H9 (cell line): ENCODE results near the gene MRGPRG. TPM values are rescaled to one million over a fixed set of nuclear protein-coding genes. Genes with fewer than 3 reads are reported as not detected.

Experiments used
- DNase-seq: peaks from one replicate; pipeline ENCODE4 v3.0.0-alpha.2; 2017
- H2AFZ ChIP-seq: one replicate; pipeline ENCODE4 v1.6.1; 2013; ENCODE audit warnings: mild to moderate bottlenecking, low read length, control low read depth, moderate library complexity
- H2AK5ac ChIP-seq: 2 replicates; pipeline ENCODE4 v1.6.1; 2013; ENCODE audit warnings: low read length, control low read depth, mixed read lengths; ENCODE audit not compliant: insufficient read length
- H2BK120ac ChIP-seq: one replicate; pipeline ENCODE4 v1.6.1; 2013; ENCODE audit warnings: low read depth, mild to moderate bottlenecking, low read length, control low read depth, inconsistent platforms; ENCODE audit not compliant: poor library complexity, severe bottlenecking
- H2BK12ac ChIP-seq: 2 replicates; pipeline ENCODE4 v1.6.1; 2013; ENCODE audit warnings: low read length, control low read depth, mixed read lengths, low read depth; ENCODE audit not compliant: insufficient read length
- H2BK15ac ChIP-seq: 2 replicates; pipeline ENCODE4 v1.6.1; 2013; ENCODE audit warnings: low read depth, low read length, control low read depth
- H2BK20ac ChIP-seq: one replicate; pipeline ENCODE4 v1.6.1; 2013; ENCODE audit warnings: low read depth, mild to moderate bottlenecking, low read length, control low read depth, inconsistent platforms; ENCODE audit not compliant: poor library complexity, severe bottlenecking
- H2BK5ac ChIP-seq: 2 replicates; pipeline ENCODE4 v1.6.1; 2013; ENCODE audit warnings: low read length, control low read depth, mixed read lengths; ENCODE audit not compliant: insufficient read length
- H3K14ac ChIP-seq: 2 replicates; pipeline ENCODE4 v1.6.1; 2013; ENCODE audit warnings: low read length, control low read depth; ENCODE audit not compliant: insufficient read depth
- H3K18ac ChIP-seq: 2 replicates; pipeline ENCODE4 v1.6.1; 2013; ENCODE audit warnings: low read depth, mild to moderate bottlenecking, mixed read lengths, low read length, control low read depth; ENCODE audit not compliant: insufficient read length
- H3K23ac ChIP-seq: 2 replicates; pipeline ENCODE4 v1.6.1; 2013; ENCODE audit warnings: low read length, control low read depth, mixed read lengths, low read depth; ENCODE audit not compliant: insufficient read length
- H3K23me2 ChIP-seq: 2 replicates; pipeline ENCODE4 v1.6.1; 2013; ENCODE audit warnings: low read depth, mild to moderate bottlenecking, mixed read lengths, low read length, control low read depth; ENCODE audit not compliant: insufficient read length, poor library complexity, severe bottlenecking
- H3K27ac ChIP-seq: 2 replicates; pipeline ENCODE4 v1.5.1; 2013; ENCODE audit warnings: low read length, control low read depth, mixed read lengths, low read depth; ENCODE audit not compliant: insufficient read length
- H3K27me3 ChIP-seq: 2 replicates; pipeline ENCODE4 v1.6.1; 2013; ENCODE audit warnings: low read length, control low read depth, inconsistent platforms; ENCODE audit not compliant: insufficient read depth
- H3K4ac ChIP-seq: 2 replicates; pipeline ENCODE4 v1.6.1; 2013; ENCODE audit warnings: low read depth, mild to moderate bottlenecking, control low read depth, inconsistent platforms, low read length, moderate library complexity
- H3K4me1 ChIP-seq: 2 replicates; pipeline ENCODE4 v1.6.1; 2013; ENCODE audit warnings: low read length, control low read depth, inconsistent platforms; ENCODE audit not compliant: insufficient read depth
- H3K4me2 ChIP-seq: 2 replicates; pipeline ENCODE4 v1.6.1; 2013; ENCODE audit warnings: low read length, control low read depth, mixed read lengths; ENCODE audit not compliant: insufficient read length, insufficient read depth
- H3K56ac ChIP-seq: 2 replicates; pipeline ENCODE4 v1.6.1; 2013; ENCODE audit warnings: low read depth, mild to moderate bottlenecking, mixed read lengths, low read length, control low read depth; ENCODE audit not compliant: insufficient read length
- H3K79me1 ChIP-seq: 2 replicates; pipeline ENCODE4 v1.6.1; 2013; ENCODE audit warnings: low read depth, mild to moderate bottlenecking, moderate library complexity, low read length, control low read depth, inconsistent platforms; ENCODE audit not compliant: insufficient read depth, poor library complexity, severe bottlenecking
- H3K79me2 ChIP-seq: 2 replicates; pipeline ENCODE4 v1.6.1; 2013; ENCODE audit warnings: low read length, control low read depth, inconsistent platforms; ENCODE audit not compliant: insufficient read depth
- H3K9ac ChIP-seq: 2 replicates; pipeline ENCODE4 v1.6.1; 2013; ENCODE audit warnings: low read length, control low read depth, mixed read lengths; ENCODE audit not compliant: insufficient read length; ENCODE audit errors: extremely low read depth
- H3K9me3 ChIP-seq: one replicate; pipeline ENCODE4 v1.6.1; 2013; ENCODE audit warnings: low read depth, low read length, inconsistent platforms; ENCODE audit not compliant: control insufficient read depth
- H3T11ph ChIP-seq: one replicate; pipeline ENCODE4 v1.6.1; 2013; ENCODE audit warnings: mild to moderate bottlenecking, low read length, control low read depth, inconsistent platforms
- H4K20me1 ChIP-seq: one replicate; pipeline ENCODE4 v1.6.1; 2013; ENCODE audit not compliant: control insufficient read depth, insufficient read length, insufficient read depth
- H4K5ac ChIP-seq: 2 replicates; pipeline ENCODE4 v1.6.1; 2013; ENCODE audit warnings: low read depth, mild to moderate bottlenecking, mixed read lengths, low read length, control low read depth; ENCODE audit not compliant: insufficient read length
- H4K8ac ChIP-seq: replicated peaks from 2 replicates; pipeline ENCODE4 v1.6.1; 2013; ENCODE audit warnings: low read length, control low read depth, mixed read lengths, low read depth; ENCODE audit not compliant: insufficient read length
- H4K91ac ChIP-seq: 2 replicates; pipeline ENCODE4 v1.6.1; 2013; ENCODE audit warnings: low read depth, mild to moderate bottlenecking, moderate library complexity, mixed read lengths, low read length, control low read depth; ENCODE audit not compliant: insufficient read length
- H3K27ac Mint-ChIP-seq, 3 experiments: 2 replicates in 2 of 3; 3 replicates in 1 of 3; pipeline ENCODE4 v1.8.0; 2020 to 2021; ENCODE audit warnings: mixed read lengths in 3 of 3, mild to moderate bottlenecking in 1 of 3, moderate library complexity in 1 of 3
- H3K27me3 Mint-ChIP-seq: 2 replicates; pipeline ENCODE4 v1.8.0; 2021; ENCODE audit warnings: low read depth, mild to moderate bottlenecking, moderate library complexity, mixed read lengths
- H3K36me3 Mint-ChIP-seq, 3 experiments: 2 replicates in 2 of 3; 3 replicates in 1 of 3; pipeline ENCODE4 v1.8.0; 2020 to 2021; ENCODE audit warnings: low read depth in 3 of 3, mixed read lengths in 3 of 3; ENCODE audit not compliant: insufficient read depth in 1 of 3
- H3K4me1 Mint-ChIP-seq, 2 experiments: 2 replicates each; pipeline ENCODE4 v1.8.0; 2020; ENCODE audit warnings: mixed read lengths in 2 of 2
- H3K4me3 Mint-ChIP-seq, 2 experiments: 2 replicates in 1 of 2; 3 replicates in 1 of 2; pipeline ENCODE4 v1.8.0; 2020 to 2021; ENCODE audit warnings: mild to moderate bottlenecking in 2 of 2, mixed read lengths in 2 of 2, moderate library complexity in 1 of 2
- H3K9me3 Mint-ChIP-seq, 2 experiments: 2 replicates in 1 of 2; 3 replicates in 1 of 2; pipeline ENCODE4 v1.8.0; 2020; ENCODE audit warnings: mild to moderate bottlenecking in 2 of 2, mixed read lengths in 2 of 2, moderate library complexity in 1 of 2
- WGBS: extraction: QIAGEN DNeasy Blood & Tissue Kit; methylation state at CpG from one replicate; pipeline ENCODE4 v1.1.7; 2013; ENCODE audit warnings: missing lambda C conversion rate, low lambda C conversion rate, mixed read lengths; ENCODE audit not compliant: insufficient read length; ENCODE audit errors: extremely low coverage; 5-methylcytosine and 5-hydroxymethylcytosine counted together
- total RNA-seq: library from RNA; stranded (reverse); gene quantifications from 2 replicates; pipeline ENCODE4 v1.2.1, GENCODE V29; 2021
- TF ChIP-seq, protein P1 (sequence below): fragments of 200-600 bp; sonication (generic); conservative IDR thresholded peaks from 3 replicates; pipeline ENCODE4 v1.8.0; 2021; ENCODE audit warnings: antibody characterized with exemption, mild to moderate bottlenecking

MRGPRG gene
- total RNA-seq, 1 experiment from 2014 or later = not detected

GRCh38 chr11:3220101-3220500, 1.5 kb upstream of the MRGPRG start:
- WGBS = no CpG with 5 or more reads among the region's 11 CpGs
- no peaks in the 10 kb centered on the region for H3K36me3 Mint-ChIP-seq

More at GRCh38 chr11:3220101-3220500, 1.5 kb upstream of the MRGPRG start:
- Histone ChIP-seq H4K20me1 (no peaks in the 10 kb centered on the region), H2BK12ac (no peak overlapping the region), H3T11ph (no peak overlapping the region), H3K79me2 (no peaks in the 10 kb centered on the region), H3K23ac (no peak overlapping the region), H3K4me1 (no peaks in the 10 kb centered on the region), H3K27ac (no peak overlapping the region), H4K8ac (no peak overlapping the region), H3K79me1 (no peaks in the 10 kb centered on the region), H3K14ac (no peak overlapping the region; the same call in 1 of the 2 replicates), H3K4me2 (no peak overlapping the region), H2AFZ (no peak overlapping the region), H3K9ac (no peak overlapping the region), H2BK5ac (no peak overlapping the region), H4K91ac (no peak overlapping the region), H4K5ac (no peak overlapping the region), H2BK120ac (no peak overlapping the region), H3K9me3 (no peaks in the 10 kb centered on the region), H3K27me3 (no peaks in the 10 kb centered on the region), H3K18ac (no peak overlapping the region), H3K4ac (no peak overlapping the region), H2BK15ac (no peak overlapping the region), H2AK5ac (no peak overlapping the region), H3K56ac (no peak overlapping the region), H3K23me2 (no peaks in the 10 kb centered on the region), H2BK20ac (no peak overlapping the region)
- Mint-ChIP-seq H3K27me3 (peaks cover 20% of the 10 kb centered on the region), H3K9me3 (no peaks in the 10 kb centered on the region), H3K27ac (no peak overlapping the region), H3K4me1 (peaks cover 31 to 38% of the 10 kb centered on the region in 2 experiments), H3K4me3 (no peak overlapping the region)
- TF ChIP-seq, protein P1, sequence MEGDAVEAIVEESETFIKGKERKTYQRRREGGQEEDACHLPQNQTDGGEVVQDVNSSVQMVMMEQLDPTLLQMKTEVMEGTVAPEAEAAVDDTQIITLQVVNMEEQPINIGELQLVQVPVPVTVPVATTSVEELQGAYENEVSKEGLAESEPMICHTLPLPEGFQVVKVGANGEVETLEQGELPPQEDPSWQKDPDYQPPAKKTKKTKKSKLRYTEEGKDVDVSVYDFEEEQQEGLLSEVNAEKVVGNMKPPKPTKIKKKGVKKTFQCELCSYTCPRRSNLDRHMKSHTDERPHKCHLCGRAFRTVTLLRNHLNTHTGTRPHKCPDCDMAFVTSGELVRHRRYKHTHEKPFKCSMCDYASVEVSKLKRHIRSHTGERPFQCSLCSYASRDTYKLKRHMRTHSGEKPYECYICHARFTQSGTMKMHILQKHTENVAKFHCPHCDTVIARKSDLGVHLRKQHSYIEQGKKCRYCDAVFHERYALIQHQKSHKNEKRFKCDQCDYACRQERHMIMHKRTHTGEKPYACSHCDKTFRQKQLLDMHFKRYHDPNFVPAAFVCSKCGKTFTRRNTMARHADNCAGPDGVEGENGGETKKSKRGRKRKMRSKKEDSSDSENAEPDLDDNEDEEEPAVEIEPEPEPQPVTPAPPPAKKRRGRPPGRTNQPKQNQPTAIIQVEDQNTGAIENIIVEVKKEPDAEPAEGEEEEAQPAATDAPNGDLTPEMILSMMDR = no peak
- peak; percentile 26 for DNase-seq
